H1 (cell line): ENCODE measurements around the gene LMTK2. TPM values are rescaled to one million over a fixed set of nuclear protein-coding genes. Genes with fewer than 3 reads are reported as not detected.

Experiments
- CHD7 ChIP-seq: fragments of 300-600 bp; sonication (generic); IDR thresholded peaks from 2 replicates; pipeline ENCODE4 v1.7.1; 2012; ENCODE audit warnings: low read length, moderate library complexity, mild to moderate bottlenecking, inconsistent platforms; ENCODE audit not compliant: insufficient replicate concordance
- GTF2F1 ChIP-seq: IDR thresholded peaks from 2 replicates; pipeline ENCODE4 v1.6.1; 2012; ENCODE audit warnings: low read depth, low read length, improper control_type of control experiment, borderline replicate concordance
- KDM5A ChIP-seq: fragments of 200-600 bp; IDR thresholded peaks from 2 replicates; pipeline ENCODE4 v1.7.1; 2012; ENCODE audit warnings: mild to moderate bottlenecking, low read length, inconsistent platforms, mixed read lengths
- MAFK ChIP-seq: IDR thresholded peaks from 2 replicates; pipeline ENCODE4 v1.6.1; 2012; ENCODE audit warnings: low read depth, mild to moderate bottlenecking, improper control_type of control experiment, low read length
- polyA plus RNA-seq, 7 experiments: library from polyadenylated mRNA; depleted of rRNA in 3 of 7; stranded (reverse) in 5 of 7; unstranded in 2 of 7; fragments of >200 nt in 5 of 7; fragments of 200-250 nt in 2 of 7; gene quantifications; 1 replicate in 5 of 7; 2 replicates in 1 of 7; 4 replicates in 1 of 7; pipeline versions ENCODE4 v1.2.1 to v1.2.3, GENCODE V29; 2011 to 2013; ENCODE audit warnings: missing spikeins in 2 of 7, mixed read lengths in 2 of 7
- total RNA-seq: library from RNA; stranded (reverse); fragmentation: NEBNext Ultra II Directional; extraction: Animal tissue kit (Norgen Biotek cat#: 25700); gene quantifications from 2 replicates; pipeline ENCODE4 v1.2.1, GENCODE V29; 2021

The LMTK2 gene
- total and polyA plus RNA-seq, 2 of the 8 experiments (the other 6 are each of a cell fraction or from before 2014, with no cell fraction given) = 9.7 to 30.7 TPM

- TF ChIP-seq CHD7 (no peak), GTF2F1 (no peak), MAFK (no peak), KDM5A (no peak)
These were observed 111.2 kb downstream of the LMTK2 start (continued) for GRCh38 chr7:98217623-98218582.
